ENCODE results near the gene ITPRID1. TPM values are rescaled to one million over a fixed set of nuclear protein-coding genes. Genes with fewer than 3 reads are reported as not detected.

The ITPRID1 gene
- total RNA-seq, 1 donor from 2014 or later, result not detected

DNA sequence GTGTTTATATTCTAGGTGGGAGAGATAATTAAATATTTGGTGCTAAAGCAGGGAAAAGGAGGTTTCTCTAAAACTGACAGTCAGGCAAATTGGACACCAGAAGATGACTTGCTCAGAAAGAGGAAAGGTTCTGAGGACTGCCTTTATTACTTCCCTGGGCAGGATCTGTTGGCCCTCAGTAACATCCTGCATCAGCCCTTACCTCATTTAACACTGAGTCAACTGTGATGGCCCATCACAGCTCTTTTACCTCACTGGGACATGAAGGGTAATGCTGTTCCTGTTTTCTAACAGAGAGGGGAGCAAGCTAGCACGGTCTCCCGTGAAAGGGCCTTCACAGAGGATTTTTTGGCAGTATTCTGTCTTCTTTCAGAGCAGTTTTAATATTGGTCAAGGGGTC, 185.2 kb downstream of the ITPRID1 start:
- Mint-ChIP-seq H3K4me1 (peaks cover 7% of the 10 kb centered on the region), H3K4me3 (no peak overlapping the region), H3K9me3 (no peaks in the 10 kb centered on the region), H3K27me3 (no peaks in the 10 kb centered on the region), H3K27ac (no peak overlapping the region), H3K36me3 (ENCODE audit: low read depth) (no peaks in the 10 kb centered on the region)
- ChIA-PET CTCF (no interaction called here), POLR2A (no interaction called here)
- DNase-seq (no peak), ATAC-seq (ENCODE audit: low read depth) (no peak)
- TF ChIP-seq, protein P1, sequence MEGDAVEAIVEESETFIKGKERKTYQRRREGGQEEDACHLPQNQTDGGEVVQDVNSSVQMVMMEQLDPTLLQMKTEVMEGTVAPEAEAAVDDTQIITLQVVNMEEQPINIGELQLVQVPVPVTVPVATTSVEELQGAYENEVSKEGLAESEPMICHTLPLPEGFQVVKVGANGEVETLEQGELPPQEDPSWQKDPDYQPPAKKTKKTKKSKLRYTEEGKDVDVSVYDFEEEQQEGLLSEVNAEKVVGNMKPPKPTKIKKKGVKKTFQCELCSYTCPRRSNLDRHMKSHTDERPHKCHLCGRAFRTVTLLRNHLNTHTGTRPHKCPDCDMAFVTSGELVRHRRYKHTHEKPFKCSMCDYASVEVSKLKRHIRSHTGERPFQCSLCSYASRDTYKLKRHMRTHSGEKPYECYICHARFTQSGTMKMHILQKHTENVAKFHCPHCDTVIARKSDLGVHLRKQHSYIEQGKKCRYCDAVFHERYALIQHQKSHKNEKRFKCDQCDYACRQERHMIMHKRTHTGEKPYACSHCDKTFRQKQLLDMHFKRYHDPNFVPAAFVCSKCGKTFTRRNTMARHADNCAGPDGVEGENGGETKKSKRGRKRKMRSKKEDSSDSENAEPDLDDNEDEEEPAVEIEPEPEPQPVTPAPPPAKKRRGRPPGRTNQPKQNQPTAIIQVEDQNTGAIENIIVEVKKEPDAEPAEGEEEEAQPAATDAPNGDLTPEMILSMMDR (IDR thresholded peaks at IDR 0.05), result no peak
- intact Hi-C loops (cut with micrococcal nuclease), result no loop called here

DNA sequence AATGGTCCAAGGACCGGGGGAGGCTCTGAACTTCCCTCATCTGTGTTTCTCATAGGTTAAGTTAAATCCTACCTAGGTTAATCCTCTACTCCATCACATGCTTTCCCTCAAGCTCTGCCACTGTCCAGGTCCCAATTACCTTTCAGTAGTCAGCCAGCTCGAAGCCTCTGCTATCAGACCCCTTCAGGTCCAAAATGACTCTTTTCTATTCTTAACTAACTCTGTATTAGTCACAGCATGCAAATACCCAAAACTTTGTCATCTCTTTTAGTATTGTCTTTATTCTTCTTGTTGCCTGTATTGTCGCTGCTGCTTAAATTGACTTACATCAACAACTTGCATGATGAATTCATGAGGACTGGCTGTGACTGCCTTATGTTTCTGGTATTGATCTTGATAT, 188.5 kb downstream of the ITPRID1 start:
- peaks cover 11% of the 10 kb centered on the region for H3K4me1 Mint-ChIP-seq
- no peaks in the 10 kb centered on the region for H3K9me3 Mint-ChIP-seq
- ChIA-PET POLR2A (no interaction called here), CTCF (no interaction called here)
- no peaks in the 10 kb centered on the region for H3K36me3 Mint-ChIP-seq (ENCODE audit: low read depth)
- no peak overlapping the region for H3K4me3 Mint-ChIP-seq
- ATAC-seq (ENCODE audit: low read depth) (no peak), DNase-seq (no peak)
- intact Hi-C loops (cut with micrococcal nuclease), result no loop called here
- TF ChIP-seq, protein P1 (IDR thresholded peaks at IDR 0.05), result no peak
- no peak overlapping the region for H3K27ac Mint-ChIP-seq
- H3K27me3 Mint-ChIP-seq, result no peaks in the 10 kb centered on the region

DNA sequence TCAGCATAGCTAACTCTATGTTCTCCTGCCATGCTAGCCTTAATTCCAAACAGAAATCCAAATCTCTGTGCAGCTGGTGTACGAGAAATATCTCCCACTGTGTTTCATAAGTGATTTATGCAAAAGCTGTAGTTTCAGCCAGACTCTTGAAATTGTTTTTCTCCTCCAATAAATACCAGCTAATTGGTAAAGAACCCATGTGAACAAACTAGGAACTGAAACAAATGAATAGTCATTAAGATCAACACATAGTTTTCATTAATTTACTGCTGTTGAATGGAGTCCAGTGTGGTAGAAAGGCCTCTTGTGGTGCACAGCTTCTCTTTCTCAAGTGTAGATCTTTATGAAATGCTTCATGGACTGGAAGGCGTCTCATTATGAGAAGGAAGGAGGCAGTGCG, 191.5 kb downstream of the ITPRID1 start:
- Mint-ChIP-seq H3K9me3 (no peaks in the 10 kb centered on the region), H3K4me1 (peaks cover 11% of the 10 kb centered on the region), H3K27me3 (no peaks in the 10 kb centered on the region), H3K4me3 (no peak overlapping the region), H3K36me3 (ENCODE audit: low read depth) (no peaks in the 10 kb centered on the region), H3K27ac (no peak overlapping the region)
- no peak for ATAC-seq (ENCODE audit: low read depth)
- intact Hi-C loops (cut with micrococcal nuclease), result no loop called here
- ChIA-PET CTCF (no interaction called here), POLR2A (interaction anchor here (0.8 kb wide), 1 partner anchor 9 kb away, joined by 3 read pairs; no protein-coding TSS in a partner anchor)
- TF ChIP-seq, protein P1 (IDR thresholded peaks at IDR 0.05), result no peak
- DNase-seq, result no peak

DNA sequence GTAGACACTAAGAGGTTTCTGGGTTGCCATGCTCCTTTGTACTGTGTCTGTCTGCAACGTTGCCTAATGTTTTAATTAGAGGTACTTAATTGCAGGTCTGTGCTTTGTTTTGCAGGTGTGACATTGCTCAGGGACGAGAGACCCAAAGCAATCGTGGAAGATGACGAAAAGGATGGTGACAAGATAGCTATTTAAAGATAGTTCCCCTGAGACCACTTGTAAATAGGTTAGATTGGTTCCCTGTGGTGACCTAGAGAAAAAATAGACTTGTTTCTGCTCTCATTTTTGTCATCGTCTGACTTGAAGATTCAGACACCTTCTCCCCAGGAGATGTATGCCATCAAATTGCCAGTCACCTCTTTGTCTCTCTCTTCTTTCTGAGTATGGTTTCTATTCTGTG, 193.2 kb downstream of the ITPRID1 start:
- CTCF ChIA-PET, result no interaction called here
- H3K36me3 Mint-ChIP-seq (ENCODE audit: low read depth), result no peaks in the 10 kb centered on the region
- POLR2A ChIA-PET, result no interaction called here
- no peak overlapping the region for H3K4me3 Mint-ChIP-seq
- TF ChIP-seq, protein P1 (IDR thresholded peaks at IDR 0.05), result no peak
- intact Hi-C loops (cut with micrococcal nuclease), result no loop called here
- H3K4me1 Mint-ChIP-seq, result peaks cover 11% of the 10 kb centered on the region
- no peak overlapping the region for H3K27ac Mint-ChIP-seq
- H3K9me3 Mint-ChIP-seq, result no peaks in the 10 kb centered on the region
- DNase-seq, result no peak
- H3K27me3 Mint-ChIP-seq, result no peaks in the 10 kb centered on the region
- ATAC-seq (ENCODE audit: low read depth), result no peak

Other genes starting within 250 kb of the ITPRID1 start
- not detected in 2 replicates for gene NEUROD6, start 173.4 kb upstream of the ITPRID1 start, total RNA-seq
- gene PPP1R17, start 173.1 kb downstream of the ITPRID1 start, total RNA-seq, result not detected in 2 replicates